Activated CD8-positive, alpha-beta memory T cell treated with anti-CD3 and anti-CD28 coated beads, Interleukin-2, amount 50 U/mL, for 1 hour (primary cell): ENCODE data around the gene ST8SIA3.
"Not testable (repeated sequence)": the region's sequence is repeated elsewhere in the genome, so short reads cannot be mapped to it uniquely, and the experiment has no call there.

Source experiments
- DNase-seq: peaks from one replicate; pipeline ENCODE4 v3.0.0-alpha.2; 2020; ENCODE audit errors: extremely low read depth

Gene ST8SIA3

GRCh38 chr18:57364460-57364859 is 12.1 kb downstream of the ST8SIA3 start:
- no peak for DNase-seq

DNA sequence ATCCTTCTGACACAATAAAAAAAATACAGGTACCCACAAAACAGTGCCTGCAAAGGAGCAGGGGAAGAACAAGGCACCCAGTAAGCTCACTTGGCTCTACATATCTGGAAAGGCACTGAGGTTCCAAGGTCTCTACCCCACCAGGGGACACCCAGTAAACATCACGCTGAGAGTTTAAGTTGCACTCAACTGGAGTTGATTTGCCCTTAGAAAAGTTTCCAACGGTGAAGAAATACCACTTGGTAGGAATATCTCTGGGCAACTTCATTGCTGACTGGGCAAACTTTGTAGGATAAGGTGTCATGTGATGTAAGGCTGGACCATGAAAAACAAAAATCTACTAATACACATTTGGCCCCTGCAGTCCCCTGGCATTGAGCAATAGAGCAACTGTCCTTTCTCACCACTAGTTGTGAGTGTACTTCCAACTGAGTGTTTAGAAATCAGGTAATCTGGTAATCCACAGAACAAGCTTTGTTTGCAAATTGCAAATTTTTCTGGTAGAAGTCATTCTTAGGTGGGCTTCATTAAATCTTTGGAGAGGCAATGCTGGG is 14.2 kb downstream of the ST8SIA3 start:
- no peak for DNase-seq

- no peak for DNase-seq
These were observed 20.1 kb downstream of the ST8SIA3 start for GRCh38 chr18:57372444-57372843.

DNA sequence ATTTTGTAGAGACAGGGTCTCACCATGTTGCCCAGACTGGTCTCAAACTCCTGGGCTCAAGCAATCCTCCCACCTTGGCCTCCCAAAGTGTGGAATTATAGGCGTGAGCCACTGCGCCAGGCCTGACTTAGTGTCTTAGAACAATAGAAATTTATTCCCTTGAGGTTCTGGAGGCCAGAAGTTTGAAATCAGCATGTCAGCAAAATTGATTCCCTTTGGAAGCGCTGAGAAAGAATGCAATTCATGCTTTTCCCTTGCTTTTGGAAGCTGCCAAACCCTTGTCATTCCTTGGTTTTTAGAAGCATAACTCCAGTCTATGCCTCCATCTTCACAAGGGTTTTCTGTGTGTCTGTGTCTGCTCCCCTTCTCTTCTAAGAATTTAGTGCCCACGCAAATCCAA is 20.7 kb downstream of the ST8SIA3 start:
- DNase-seq: no peak

DNA sequence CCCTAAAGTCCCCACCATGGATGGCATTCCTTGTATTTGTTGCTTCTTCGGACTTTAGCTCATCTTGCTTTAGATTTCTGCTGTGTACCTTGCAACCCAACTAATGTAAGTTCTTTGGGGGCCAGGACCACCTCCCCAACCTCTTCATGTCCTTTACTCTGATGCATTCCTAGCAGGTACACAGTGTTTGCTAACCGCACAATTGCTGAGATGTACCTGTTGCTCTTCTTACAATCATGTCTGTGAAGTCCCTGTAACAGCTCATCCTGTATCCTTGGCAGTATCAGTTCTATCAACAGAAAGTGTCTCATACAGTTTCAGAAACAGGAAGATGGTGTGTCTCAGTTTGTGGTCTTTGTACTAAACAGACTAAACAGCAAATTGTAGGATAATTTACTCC is 24.1 kb downstream of the ST8SIA3 start:
- DNase-seq: no peak

DNA sequence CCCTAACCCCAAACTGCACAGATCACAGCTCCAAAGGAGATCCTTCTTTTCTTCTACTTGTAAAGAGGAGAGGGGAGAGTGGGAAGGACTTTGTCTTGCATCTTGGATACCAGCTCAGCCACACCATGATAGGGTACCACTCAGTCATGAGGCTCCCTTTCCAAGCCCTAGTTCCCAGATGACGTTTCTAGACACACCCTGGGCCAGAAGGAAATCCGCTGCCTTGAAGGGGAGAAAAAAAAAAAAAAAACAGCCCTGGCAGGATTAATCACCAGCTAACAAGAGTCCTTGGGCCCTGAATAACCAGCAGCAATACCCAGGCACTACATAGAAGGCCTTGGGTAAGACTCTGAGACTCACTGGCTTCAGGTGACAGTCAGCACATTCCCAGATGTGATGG is 36.9 kb downstream of the ST8SIA3 start:
- DNase-seq: no peak

DNA sequence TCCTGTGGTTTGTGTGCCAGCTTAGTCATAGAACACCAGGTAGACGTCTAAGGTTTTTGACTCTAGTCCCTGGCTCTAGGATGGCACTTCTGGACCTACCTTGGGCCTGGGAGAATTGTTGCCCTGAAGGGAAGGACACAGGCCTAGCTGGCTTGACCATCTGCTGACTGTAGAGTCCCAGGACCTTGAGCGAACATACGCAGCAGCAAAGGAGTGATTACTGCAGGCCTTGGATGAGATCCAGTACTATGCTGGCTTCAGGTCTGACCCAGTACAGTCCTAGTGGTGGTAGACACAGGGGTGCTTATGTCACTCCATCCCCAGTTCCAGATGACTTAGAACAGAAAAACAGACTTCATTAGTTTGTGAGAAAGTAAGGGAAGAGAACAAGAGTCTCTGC is 37.7 kb downstream of the ST8SIA3 start:
- DNase-seq: no peak

DNA sequence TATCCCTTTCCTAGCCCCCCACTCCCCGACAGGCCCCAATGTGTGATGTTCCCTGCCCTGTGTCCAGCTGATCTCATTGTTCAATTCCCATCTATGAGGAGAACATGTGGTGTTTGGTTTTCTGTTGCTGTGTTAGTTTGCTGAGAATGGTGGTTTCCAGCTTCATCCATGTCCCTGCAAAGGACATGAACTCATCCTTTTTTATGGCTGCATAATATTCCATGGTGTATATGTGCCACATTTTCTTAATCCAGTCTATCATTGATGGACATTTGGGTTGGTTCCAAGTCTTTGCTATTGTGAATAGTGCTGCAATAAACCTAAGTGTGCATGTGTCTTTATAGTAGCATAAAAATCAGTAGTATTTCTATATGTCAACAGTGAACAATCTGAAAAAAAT is 42.4 kb downstream of the ST8SIA3 start:
- not testable (repeated sequence) for DNase-seq

GRCh38 chr18:57396831-57397230 is 44.5 kb downstream of the ST8SIA3 start:
- not testable (repeated sequence) for DNase-seq

DNA sequence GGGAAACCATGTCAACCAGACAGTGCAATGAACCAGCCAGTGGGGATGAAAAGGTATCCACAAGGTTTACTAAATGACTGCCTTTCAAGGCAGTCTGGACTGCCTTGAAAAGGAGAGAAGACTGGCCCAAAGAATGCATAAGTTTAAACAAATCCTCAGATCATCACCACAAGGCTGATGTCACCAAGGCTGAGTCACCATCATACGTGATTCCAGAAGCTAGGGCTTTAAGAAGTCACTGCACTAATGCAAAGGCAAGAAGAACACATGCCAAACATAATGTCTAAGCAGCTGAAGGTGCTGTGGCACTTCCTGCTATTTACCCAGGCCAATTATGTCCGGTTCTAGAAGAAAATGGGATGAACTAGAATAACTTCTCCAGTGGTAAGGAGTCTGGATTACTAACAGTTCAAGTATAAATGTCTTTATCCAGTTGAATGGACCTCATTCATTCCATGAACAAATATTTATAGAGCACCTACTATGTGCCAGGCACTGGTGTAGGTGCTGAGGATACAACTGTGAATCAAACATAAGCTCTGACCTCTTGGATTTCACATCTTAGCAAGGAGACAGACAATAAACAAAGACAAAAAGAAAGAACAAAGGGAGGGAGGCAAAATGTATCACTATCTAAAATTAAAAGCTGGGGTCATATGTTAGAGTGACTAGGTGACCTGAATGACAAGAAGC is 45.2 kb downstream of the ST8SIA3 start:
- no peak for DNase-seq

- DNase-seq: no peak
These were observed 52.0 kb downstream of the ST8SIA3 start for GRCh38 chr18:57404345-57404744.

DNA sequence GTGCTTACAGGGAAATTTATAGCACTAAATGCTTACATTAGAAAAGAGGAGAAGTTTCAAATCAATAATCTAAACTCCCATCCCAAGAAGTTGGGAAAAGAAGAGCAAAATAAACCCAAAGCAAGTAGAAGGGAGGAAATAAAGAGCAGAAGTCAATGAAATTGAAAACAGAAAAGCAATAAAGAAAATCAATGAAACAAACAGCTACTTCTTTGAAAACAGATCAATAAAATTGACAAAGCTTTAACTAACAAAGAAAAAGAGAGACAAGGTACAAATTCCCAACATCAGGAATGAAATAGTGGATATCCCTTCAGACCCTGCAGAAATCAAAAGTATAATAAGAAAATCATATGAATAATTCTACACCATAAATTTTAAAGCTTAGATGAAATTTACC is 57.3 kb downstream of the ST8SIA3 start:
- no peak for DNase-seq

DNA sequence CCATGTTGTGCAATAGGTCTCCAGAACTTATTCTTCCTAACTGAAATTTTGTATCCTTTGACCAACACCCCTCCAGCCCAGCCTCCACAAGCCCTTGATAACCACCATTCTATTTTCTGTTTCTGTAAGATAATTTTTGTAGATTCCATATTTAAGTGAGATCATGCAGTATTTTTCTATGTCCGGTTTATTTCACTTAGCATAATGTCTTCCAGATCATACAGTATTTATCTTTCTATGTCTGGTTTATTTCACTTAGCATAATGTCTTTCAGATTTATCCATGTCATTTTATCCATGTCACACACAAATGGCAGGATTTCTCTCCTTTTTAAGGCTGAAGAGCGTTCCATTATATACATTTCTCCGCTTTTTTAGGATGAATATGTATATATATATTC is 58.4 kb downstream of the ST8SIA3 start:
- DNase-seq: no peak

DNA sequence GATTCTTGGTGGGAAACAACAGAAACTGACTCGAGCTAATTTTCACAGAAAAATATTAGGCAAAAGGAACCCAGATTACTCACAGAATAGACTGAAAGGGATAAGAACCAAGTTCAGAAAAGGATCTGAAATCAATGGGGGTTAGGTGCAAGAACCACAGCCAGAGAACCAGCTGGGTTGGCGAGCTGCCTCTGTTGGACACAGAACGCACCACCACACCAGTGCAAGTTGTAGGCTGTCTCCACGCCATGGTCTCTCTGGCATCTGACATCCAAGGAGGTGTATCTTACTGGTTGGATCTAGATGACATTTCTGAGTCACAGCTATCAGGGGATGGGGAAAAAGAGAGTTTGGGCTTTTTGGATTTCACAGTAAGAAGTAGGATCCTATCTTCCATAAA is 64.2 kb downstream of the ST8SIA3 start:
- DNase-seq: no peak
